LoVo (cell line): ENCODE results near the gene RWDD2A.
A peak's percentile ranks its signal among the peaks of the same experiment; 100 is the strongest.

Experiments
- DNase-seq: peaks from one replicate; pipeline ENCODE4 v3.0.0-alpha.2; 2016; ENCODE audit warnings: low spot score

RWDD2A gene

DNA sequence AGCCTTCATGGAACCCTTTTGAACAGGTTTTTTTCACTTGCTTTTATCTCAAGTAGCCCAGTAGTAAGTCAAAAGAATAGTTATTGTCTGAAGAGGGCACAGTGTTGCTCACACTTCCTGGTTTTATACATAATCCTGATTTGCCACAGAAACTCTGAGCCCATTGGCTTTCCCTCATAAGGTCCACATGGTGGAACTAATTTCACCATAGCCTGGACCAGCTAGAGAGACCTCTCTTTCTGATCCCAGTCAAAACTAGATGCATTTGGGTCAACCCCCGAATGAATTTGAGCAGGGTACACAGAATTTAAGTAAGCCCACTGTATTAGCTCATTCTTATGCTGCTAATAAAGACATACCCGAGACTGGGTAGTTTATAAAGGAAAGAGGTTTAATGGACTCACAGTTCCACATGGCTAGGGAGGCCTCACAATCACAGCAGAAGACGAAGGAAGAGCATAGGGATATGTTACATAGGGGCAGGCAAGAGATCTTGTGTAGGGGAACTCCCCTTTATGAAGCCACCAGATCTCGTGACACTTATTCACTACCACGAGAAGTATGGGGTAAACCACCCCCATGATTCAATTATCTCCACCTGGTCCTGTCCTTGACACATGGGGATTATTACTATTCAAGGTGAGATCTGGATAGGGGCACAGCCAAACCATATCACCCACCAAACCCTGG, 6.2 kb downstream of the RWDD2A start:
- no peak for DNase-seq

DNA sequence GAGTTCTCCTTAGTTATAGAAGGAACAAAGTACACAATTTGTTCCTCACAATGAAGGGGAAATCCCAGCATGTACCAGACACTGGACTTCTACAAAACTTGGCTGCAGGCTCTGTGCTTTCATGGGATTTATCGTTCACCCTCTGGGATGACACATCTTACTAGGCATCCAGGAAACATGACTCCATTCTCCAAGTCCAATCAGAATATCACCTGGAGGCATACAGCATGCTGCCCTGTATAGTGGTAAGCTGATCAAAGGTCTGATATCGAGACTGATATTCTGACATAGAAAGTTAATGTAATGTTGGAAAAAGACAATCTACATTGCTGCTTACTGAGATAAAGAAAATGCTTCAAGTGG, 6.7 kb downstream of the RWDD2A start:
- DNase-seq = no peak

DNA sequence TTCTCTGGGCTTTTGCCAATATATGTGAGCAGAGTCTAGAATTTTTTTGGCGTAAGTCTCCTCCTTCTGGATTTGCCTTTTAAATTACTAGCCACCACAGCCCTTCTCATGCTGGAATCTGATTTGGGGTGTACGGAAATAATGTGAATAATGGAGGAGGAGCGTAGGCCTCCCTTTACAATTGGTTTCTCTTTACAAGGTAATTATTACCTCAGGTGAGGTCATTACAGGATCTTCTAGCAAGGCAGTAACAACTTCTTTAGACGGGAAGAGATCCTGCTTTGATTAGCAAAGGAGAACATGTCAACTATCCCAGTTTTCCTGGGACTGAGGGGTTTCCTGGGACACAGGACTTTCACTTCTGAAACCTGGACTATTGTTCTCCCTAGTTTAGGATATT, 8.9 kb downstream of the RWDD2A start:
- DNase-seq = no peak

DNA sequence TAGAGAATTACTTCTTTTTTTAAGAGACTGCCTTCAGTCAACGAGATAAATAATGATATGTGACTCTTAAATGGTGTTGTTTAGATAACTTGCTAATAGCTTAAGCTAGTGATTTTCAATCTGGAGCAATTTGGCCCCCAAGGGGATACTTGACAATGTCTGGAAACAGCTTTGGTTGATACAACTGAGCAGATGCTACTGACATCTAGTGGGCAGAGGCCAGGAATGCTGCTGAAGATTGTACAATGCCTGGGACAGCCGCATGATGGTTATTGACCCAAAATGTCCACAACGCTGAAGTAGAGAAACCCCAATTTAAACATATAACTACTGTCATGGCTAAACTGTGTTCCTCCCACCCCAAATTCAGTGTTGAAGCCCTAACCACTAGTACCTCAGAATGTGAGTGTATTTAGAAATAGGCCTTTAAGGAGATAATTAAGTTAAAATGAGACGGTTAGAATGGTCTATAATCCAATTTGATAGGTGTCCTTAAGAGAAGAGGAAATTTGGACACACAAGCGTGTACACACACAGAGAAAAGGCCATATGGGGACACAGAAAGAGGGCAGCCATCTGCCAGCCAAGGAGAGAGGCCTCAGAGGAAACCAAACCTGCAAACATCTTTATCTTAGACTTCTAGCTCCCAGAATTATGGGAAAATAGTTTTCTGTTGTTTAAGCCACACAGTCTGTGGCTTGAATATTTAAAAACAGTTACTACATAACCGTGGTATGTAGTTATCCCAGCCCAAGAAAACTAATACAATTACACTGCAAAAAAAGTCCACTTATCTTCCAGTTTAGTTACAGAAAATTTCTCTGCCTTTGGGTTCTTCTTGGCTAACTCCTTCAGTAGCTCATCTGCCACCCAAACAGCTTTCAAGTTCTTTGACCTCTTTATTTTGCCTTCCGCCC, 22.2 kb downstream of the RWDD2A start:
- DNase-seq = peak; percentile 37

DNA sequence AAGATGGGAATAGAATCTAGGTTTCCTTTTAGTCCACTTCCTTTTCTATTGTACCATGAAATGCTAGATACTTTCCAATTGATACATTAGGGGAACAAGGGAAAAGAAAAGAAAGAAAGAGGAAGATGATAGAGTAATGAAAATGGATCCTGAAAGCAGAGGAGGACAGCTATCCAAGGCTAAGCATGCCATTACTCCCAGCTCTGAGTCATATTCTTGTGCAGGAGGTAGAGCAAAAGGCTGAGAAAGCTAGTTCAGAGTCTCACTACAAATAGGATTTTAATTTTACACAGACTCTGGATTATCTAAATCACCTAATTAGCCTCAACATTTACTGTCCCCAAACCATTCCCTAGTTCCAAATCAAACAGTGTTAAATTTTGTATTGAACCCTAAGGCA, 23.6 kb downstream of the RWDD2A start:
- no peak for DNase-seq

DNA sequence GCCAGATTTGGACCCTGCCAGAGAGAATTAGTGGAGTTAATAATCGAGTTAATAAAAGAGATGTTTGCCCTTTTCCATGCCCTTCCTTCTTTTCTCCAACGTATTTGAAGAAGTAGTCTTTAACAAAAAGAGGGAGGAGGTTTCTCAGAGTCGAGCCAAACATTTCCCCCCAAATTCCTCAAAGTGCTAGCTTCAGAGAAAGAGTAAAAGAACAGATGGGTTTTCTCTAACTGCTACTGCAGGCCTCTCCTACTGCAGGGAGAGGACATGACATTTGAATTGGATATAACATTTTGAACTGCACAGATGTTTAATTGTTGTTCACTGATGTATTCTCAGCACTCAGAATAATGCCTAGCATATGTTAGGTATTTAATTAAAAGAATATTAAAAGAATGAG, 25.5 kb downstream of the RWDD2A start:
- no peak for DNase-seq

DNA sequence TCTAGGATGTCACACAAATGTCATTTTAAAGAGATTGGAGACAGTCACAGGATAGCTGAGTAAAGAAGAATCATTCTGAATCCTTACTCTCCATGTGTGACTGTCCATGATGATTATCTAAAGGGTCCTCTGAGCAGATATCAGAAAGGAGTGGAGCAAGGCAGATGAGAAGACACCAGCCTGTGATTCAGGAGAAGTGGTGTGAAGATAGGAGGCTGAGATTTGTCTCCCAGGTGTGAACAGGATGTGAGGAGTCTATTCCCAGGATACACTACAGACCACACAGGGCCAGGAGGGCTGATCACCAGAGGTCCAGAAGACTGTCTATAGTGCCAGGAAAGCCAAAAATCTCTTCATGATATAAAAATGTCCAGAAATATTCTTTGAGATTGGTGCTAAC, 27.0 kb downstream of the RWDD2A start:
- no peak for DNase-seq

DNA sequence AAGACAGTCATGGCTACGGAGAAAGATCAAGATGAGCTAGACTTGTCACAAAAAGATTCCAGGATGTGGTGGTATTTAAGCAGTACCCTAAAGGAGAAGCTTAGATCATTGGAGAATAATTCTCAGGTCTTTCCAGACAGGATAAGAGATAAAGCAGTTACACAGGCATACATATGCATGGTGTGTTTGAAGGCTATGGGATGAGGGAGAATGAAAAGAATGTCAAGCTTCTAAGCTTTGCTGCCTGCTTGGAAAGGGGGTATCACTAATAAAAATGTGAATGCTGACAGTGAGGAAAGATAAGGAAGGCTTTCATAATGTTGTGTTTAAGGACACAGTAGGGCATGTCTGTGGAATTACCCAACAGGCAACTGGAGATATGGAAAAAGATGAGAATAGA, 28.1 kb downstream of the RWDD2A start:
- no peak for DNase-seq

DNA sequence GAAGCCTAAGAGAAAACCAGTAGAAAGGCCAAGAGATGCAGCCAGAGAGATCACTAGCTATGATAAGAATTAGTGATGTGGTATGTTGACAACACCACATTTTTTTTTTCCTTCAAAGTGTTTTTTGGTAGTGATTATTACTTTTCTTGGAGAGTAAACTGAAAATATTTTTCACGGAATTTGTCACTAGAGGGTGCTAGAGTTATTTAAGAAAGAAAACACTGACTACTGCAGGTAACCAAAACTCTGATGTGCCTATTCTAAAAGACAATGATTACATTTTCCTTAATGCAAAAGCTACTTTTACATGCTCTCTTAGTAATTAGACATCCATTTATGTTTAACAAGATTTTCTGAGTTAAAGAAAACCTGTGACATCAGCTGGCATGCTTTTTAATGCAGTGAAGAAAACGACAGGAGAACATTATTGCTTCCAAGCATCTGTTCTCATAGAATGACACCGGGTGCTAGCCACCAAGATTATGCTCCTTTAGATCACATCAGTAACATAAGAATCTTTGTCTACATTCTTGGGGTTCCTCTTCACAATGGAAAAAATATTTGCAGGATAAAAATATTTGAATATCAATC, 28.8 kb downstream of the RWDD2A start:
- DNase-seq = peak; percentile 25

DNA sequence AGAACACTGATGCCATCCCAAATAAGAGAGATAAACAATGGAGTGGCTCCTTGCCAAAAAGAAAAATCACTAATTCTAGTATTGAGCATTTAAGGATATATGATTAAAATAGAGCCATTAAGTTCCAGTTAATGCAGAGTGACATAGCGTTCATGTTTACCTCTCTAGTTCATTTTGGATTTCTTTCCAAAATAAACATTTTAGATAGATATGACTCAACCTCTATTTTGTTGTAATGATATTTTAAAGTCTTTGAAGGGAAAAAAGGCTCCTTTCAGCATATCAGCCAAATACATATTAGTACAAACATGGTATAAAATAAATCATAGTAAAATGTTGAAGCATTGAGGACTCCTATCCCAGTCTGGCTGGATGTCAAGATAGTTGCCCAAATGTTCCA, 33.4 kb downstream of the RWDD2A start:
- no peak for DNase-seq

DNA sequence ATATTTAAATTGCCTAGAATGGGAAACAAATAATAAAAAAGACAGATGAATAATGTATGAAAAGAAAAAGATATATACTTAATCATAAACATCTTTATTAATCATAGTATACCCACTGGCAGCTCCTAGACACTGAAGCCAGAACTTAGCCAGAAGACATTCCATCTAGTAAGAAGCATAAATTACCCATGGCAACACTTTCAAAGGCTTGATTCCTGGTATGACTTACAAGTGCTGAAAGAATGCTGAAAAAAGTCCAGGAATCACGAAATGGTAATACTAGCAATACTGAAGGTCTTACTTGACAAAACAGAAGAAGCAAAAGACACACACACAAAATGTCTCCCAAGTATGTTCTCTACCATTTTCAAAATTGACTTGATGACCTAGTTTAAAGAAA, 38.0 kb downstream of the RWDD2A start:
- no peak for DNase-seq

DNA sequence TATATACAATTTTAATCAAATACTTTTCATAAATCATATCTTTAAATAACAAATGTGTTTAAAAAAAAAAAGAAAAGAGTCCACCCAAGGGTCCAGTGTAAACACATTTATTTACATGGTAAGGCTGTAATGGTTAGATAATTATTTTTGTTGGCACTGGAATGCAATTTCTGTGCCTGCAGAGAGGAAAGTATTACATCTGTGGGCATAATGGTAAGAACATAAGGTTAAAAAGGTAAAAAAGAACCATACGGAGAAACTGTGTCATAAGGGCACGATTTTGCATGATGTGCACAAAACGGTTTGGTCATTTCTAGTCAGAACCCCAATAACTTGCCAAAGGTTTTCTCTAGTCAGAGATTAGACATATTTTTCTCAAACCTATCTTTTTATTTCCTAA, 54.3 kb downstream of the RWDD2A start:
- no peak for DNase-seq
